Measurements from ENCODE around the gene PPP1CC. TPM values are rescaled to one million over a fixed set of nuclear protein-coding genes. Genes with fewer than 3 reads are reported as not detected.

PPP1CC gene
- total and polyA plus RNA-seq, 2 of the 4 experiments (the other 2 are of a cell fraction): 71.0 to 126 TPM

DNA sequence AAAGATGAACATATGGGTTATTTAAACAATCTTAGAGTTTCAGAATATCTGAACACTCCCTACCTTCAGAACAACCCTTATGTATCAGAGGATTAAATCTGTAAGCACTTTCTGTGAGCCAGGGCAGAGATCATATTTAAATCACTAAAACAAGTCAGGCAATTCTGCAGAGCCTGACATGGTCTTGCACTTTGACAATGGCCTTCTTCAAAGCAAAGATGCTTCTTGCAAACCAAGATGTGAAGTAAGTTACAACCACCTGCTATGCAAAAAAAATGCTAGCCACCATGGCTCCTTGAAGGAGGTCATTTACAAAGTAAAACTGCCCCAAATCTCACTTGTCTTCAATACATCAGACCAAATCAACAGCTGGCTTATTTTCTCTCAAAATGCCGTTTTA, 3.2 kb downstream of the PPP1CC start:
- Histone ChIP-seq H4K8ac (ENCODE audit: low read depth in 2 of 2, low read length in 2 of 2) (no peak overlapping the region), H3K27me3 (ENCODE audit: control insufficient read depth, insufficient read depth, low read length) (no peaks in the 10 kb centered on the region), H3K9ac (ENCODE audit: low read depth, low read length) (no peak overlapping the region), H2AK5ac (ENCODE audit: low read depth, low read length) (no peak overlapping the region), H3K36me3 (ENCODE audit: control insufficient read depth, insufficient read depth, low read length) (peaks cover 6% of the 10 kb centered on the region), H3K9me1 (ENCODE audit: insufficient read depth, low read length) (peaks cover 17% of the 10 kb centered on the region), H3K14ac (replicated peaks; ENCODE audit: low read depth, low read length) (no peak overlapping the region), H2BK5ac (ENCODE audit: low read depth, low read length, poor library complexity, severe bottlenecking) (no peak overlapping the region), H2AFZ (replicated peaks; ENCODE audit: low read length, poor library complexity) (no peak overlapping the region), H3K18ac (ENCODE audit: low read depth, low read length) (no peak overlapping the region), H2BK120ac (ENCODE audit: low read depth, low read length) (no peak overlapping the region), H3K27ac (ENCODE audit: insufficient read depth, low read length) (no peak overlapping the region), H4K5ac (ENCODE audit: low read depth, low read length) (no peak overlapping the region), H2BK20ac (ENCODE audit: low read depth, low read length) (no peak overlapping the region), H2AK9ac (replicated peaks; ENCODE audit: low read depth, low read length, poor library complexity) (no peak overlapping the region), H3K4me3 (ENCODE audit: insufficient read depth, low read depth, low read length) (no peak overlapping the region), H3K79me1 (ENCODE audit: low read depth in 1 of 2, low read length in 2 of 2) (peaks cover 0 to 28% of the 10 kb centered on the region in 2 experiments; a peak in 2 of 4 replicates), H3K9me3 (ENCODE audit: control insufficient read depth, insufficient read depth, low read length) (no peaks in the 10 kb centered on the region), H4K91ac (ENCODE audit: insufficient read depth, low read depth, low read length) (no peak overlapping the region), H3K4me2 (ENCODE audit: low read depth, low read length) (peak overlapping the region; percentile 64), H3K4ac (ENCODE audit: low read depth, low read length) (no peak overlapping the region), H3K4me1 (ENCODE audit: control insufficient read depth, insufficient read depth, low read length) (peaks cover 13% of the 10 kb centered on the region), H3K23ac (ENCODE audit: low read depth, low read length) (peak overlapping the region; percentile 79), H2BK15ac (ENCODE audit: low read depth, low read length) (no peak overlapping the region), H4K20me1 (ENCODE audit: insufficient read depth, low read length) (peaks cover 78% of the 10 kb centered on the region), H3K56ac (ENCODE audit: extremely low read depth, insufficient read depth, low read length) (no peak overlapping the region)
- TF ChIP-seq RCOR1 (IDR thresholded peaks at IDR 0.05; ENCODE audit: insufficient replicate concordance, low read length) (no peak), CEBPB (IDR thresholded peaks at IDR 0.05; ENCODE audit: low read depth, low read length) (no peak), MXI1 (IDR thresholded peaks at IDR 0.05; ENCODE audit: borderline replicate concordance, low read depth, low read length) (no peak)
- in situ Hi-C loops (cut with MboI; ENCODE audit: low sequenced_read_pairs): no loop called here
- WGBS, 2 experiments (ENCODE audit: extremely low coverage in 2 of 2, insufficient read length in 1 of 2): no CpG with 5 or more reads among the region's 1 CpG
- dilution Hi-C loops (cut with HindIII; ENCODE audit: low sequenced_read_pairs, unreplicated experiment): no loop called here
- BruUV-seq (replicated peaks): no TSS peak
- CTCF ChIA-PET: no interaction called here
- intact Hi-C loops (cut with micrococcal nuclease): no loop called here
- ATAC-seq (ENCODE audit: low read depth) (no peak), DNase-seq (no peak)
- POLR2A ChIA-PET (ENCODE audit: unreplicated experiment): no interaction called here
